ENCODE data around the gene ACAD11. TPM values are rescaled to one million over a fixed set of nuclear protein-coding genes. Genes with fewer than 3 reads are reported as not detected.

Gene ACAD11
- total RNA-seq, 1 donor from 2014 or later: 14.1 TPM

Other genes with a start within 250 kb of the ACAD11 start
- 30.2 and 34.0 TPM in 2 replicates for gene DNAJC13, start 242.3 kb downstream of the ACAD11 start, total RNA-seq
- gene ACKR4, start 62.5 kb downstream of the ACAD11 start, total RNA-seq: 0.15 and 0.16 TPM in 2 replicates
- gene UBA5, start 520 bp upstream of the ACAD11 start, total RNA-seq: 74.3 and 81.1 TPM in 2 replicates
- gene NPHP3, start 62.6 kb upstream of the ACAD11 start, total RNA-seq: 14.4 and 17.0 TPM in 2 replicates

Measured in activated T-helper 1 cell treated with anti-CD3 and anti-CD28 coated beads, Interleukin-12 subunit alpha, Interleukin-12 subunit beta, Interleukin-2, Interleukin-4 antibody, amounts not matched to agents 30 ng/mL and 10 ng/mL and 1 ng/mL, durations not matched to agents 14 hours and 24 hours and 36 hours (primary cell).